Measurements from ENCODE around the gene FAM25A.

Gene FAM25A

GRCh38 chr10:87066178-87066577 lies 46.1 kb downstream of the FAM25A start:
- no peak for DNase-seq

DNA sequence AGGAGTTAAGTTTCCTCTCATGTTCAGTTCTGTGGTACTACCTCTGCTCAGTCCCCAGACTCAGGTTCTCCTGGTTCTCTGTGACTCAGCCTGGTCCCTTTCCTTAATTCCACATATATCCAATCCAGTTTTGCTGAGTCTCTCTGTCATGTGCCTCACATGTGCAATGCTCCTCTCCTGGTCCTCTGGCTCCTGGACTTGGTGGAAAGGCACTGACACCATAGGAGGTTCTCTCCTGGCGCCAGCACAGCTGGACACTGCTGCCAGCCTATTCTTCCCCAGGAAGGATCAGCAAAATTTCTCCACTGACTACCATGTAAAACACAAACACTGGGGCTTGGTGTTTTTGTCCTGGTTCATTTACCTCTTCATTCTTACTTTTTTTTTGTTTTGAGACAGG lies 46.8 kb downstream of the FAM25A start:
- no peak for DNase-seq

DNA sequence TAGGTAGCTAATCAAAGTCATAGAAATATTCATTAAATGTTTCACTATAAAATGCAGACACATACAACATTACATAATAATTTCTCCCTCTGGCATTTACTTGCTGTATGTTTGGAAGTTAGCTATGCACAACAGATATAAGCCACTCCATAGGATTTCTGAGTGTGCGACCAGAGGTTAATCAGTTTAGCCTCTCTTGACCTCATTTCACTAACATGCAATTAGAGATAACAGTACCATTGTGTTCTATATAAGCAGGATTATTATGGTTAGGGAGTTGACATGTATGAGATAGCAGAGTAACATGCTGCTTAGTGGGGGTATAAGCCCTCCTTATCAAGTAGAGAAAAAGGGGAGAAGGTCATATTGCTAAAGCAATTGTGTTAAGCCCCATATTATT lies 48.2 kb downstream of the FAM25A start:
- DNase-seq: no peak

- no peak for DNase-seq
Measured at GRCh38 chr10:87072449-87072848, 52.4 kb downstream of the FAM25A start.
